ENCODE results near the gene UPK2.
"Not testable (repeated sequence)": the region's sequence is repeated elsewhere in the genome, so short reads cannot be mapped to it uniquely, and the experiment has no call there.

UPK2 gene

DNA sequence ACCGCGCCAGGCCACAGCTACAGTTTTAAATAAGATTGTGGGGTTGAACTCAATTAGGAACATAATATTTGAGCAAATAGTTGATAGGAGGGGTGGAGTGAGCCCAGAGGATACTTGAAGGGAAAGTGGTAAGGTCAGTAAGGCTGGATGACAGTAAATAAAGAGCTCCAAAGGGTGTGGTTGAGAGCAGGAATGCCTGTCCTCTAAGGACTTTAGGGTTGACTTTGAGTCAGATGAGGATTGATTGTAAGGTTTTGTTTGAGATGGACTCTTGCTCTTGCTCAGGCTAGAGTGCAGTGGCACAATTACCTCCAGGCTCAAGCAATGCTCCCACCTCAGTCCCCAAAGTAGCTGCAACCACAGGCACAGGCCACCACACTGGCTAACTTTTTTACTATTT is 17.9 kb downstream of the UPK2 start:
- Histone ChIP-seq H3K27me3 (ENCODE audit: insufficient read depth, low read length) (peaks cover 7% of the 10 kb centered on the region), H3K4me3 (ENCODE audit: low read length) (no peak overlapping the region), H3K4me1 (ENCODE audit: insufficient read depth, low read length) (peaks cover under 1% of the 10 kb centered on the region), H3K9me3 (ENCODE audit: low read length) (no peaks in the 10 kb centered on the region), H2AFZ (ENCODE audit: low read depth, low read length) (no peak overlapping the region), H3K36me3 (ENCODE audit: insufficient read depth, low read length) (no peaks in the 10 kb centered on the region)

DNA sequence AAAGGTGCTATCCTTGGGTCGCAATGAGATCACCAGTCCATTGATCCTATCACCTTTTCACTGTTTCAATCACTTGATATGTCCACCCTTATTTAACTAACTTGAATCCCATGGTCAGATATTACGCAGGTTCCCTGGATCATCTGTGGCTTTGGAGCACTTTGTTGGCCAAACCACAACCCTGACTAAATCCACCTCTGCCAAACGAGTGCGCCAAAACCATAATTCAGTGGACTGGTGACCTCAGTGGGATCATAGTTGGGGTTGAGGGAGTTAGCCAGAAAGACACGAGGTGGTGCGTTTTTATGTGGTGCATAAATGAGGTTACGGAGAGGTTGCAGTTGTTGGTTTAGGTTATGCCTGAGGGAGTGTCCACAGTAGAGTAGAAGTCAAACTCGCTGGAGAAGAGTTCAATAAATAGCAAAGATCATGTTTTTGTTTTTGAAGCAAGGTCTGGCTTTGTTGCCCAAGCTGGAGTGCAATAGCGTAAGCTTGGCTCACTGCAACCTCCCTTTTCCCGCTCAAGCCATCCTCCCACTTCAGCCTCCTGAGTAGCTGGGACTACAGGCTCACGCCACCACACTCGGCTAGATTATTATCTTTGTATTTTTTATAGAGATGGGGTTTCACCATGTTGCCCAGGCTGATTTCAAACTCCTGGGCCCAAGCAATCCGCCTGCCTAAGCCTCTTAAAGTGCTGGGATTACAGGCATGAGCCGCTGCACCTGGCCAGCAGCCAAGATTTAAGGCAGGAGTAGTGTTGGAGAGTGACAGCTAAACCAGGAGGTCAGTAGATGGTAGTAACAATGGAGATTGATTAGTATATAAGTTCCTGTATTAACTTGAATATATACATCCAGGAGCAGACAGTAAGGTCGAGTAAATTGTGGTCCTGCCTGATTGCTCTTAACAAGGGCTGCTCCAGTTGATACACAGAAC is 19.9 kb downstream of the UPK2 start:
- Histone ChIP-seq H3K4me1 (ENCODE audit: insufficient read depth, low read length) (peaks cover 11% of the 10 kb centered on the region), H3K36me3 (ENCODE audit: insufficient read depth, low read length) (no peaks in the 10 kb centered on the region), H3K9me3 (ENCODE audit: low read length) (no peaks in the 10 kb centered on the region), H3K27me3 (ENCODE audit: insufficient read depth, low read length) (peaks cover 17% of the 10 kb centered on the region), H2AFZ (ENCODE audit: low read depth, low read length) (no peak overlapping the region), H3K4me3 (ENCODE audit: low read length) (no peak overlapping the region)

DNA sequence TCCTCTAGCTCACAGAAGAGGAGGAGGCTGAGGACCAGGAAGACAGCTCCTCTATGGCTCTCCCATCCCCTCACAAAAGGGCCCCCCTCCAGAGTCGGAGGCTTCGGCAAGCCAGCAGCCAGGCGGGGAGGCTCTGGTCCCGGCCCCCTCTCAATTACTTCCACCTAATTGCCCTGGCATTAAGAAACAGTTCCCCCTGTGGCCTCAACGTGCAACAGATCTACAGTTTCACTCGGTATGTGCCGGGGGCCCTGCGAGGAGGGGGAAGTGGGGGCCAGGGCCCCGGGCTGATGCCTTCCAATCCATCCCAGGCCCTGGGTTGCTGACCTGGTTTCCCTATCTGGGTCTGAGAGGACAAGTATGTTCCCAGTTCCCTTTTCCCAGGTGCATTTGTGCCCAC is 23.3 kb downstream of the UPK2 start:
- no peaks in the 10 kb centered on the region for H3K36me3 ChIP-seq (ENCODE audit: insufficient read depth, low read length)
- H3K27me3 ChIP-seq (ENCODE audit: insufficient read depth, low read length): peaks cover 17% of the 10 kb centered on the region
- peaks cover 11% of the 10 kb centered on the region for H3K4me1 ChIP-seq (ENCODE audit: insufficient read depth, low read length)
- H3K9me3 ChIP-seq (ENCODE audit: low read length): no peaks in the 10 kb centered on the region
- no peak overlapping the region for H3K4me3 ChIP-seq (ENCODE audit: low read length)
- H2AFZ ChIP-seq (ENCODE audit: low read depth, low read length): no peak overlapping the region

DNA sequence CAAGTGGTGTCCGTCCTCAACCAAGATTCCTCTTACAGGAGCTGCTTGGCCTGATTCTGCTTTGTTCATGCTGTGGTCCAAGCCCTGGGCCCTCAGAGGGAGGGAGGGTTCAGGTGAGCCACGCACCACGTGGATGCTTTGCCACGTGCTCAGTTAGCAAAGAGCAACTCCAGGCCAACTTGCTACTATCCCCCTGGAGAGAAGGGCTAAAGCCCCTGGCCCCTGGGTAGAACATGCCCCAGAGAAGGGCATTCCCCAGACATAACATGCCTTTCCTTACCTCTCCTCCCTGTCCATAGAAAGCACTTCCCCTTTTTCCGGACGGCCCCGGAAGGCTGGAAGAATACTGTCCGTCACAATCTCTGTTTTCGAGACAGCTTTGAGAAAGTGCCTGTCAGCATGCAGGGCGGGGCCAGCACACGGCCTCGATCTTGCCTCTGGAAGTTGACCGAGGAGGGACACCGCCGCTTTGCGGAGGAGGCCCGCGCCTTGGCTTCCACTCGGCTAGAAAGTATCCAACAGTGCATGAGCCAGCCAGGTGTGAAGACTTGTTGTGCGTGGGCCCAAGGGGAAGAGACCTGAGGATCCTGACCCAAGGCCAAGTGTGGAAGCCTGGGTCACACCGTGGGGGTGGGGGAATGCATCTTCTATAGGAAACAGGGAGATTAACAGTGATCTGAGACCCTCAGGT is 24.2 kb downstream of the UPK2 start:
- Histone ChIP-seq H3K4me3 (ENCODE audit: low read length) (no peak overlapping the region), H3K9me3 (ENCODE audit: low read length) (no peaks in the 10 kb centered on the region), H3K27me3 (ENCODE audit: insufficient read depth, low read length) (peaks cover 17% of the 10 kb centered on the region), H2AFZ (ENCODE audit: low read depth, low read length) (no peak overlapping the region), H3K4me1 (ENCODE audit: insufficient read depth, low read length) (peaks cover 11% of the 10 kb centered on the region), H3K36me3 (ENCODE audit: insufficient read depth, low read length) (no peaks in the 10 kb centered on the region)

DNA sequence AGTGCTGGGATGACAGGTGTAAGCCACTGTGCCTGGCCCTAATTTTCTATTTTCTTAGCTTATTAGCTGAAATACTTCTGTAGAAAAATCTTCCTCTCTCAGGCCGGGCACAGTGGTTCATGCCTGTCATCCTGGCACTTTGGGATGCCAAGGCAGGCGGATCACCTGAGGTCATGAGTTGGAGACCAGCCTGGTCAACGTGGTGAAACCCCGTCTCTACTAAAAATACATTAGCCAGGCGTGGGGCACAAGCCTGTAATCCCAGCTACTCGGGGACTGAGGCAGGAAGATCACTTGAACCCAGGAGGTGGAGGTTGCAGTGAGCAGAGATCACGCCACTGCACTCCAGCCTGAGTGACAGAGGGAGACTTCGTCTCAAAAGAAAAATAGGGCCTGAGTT is 28.2 kb downstream of the UPK2 start:
- not testable (repeated sequence) for H3K9me3 ChIP-seq (ENCODE audit: low read length); H3K36me3 ChIP-seq (ENCODE audit: insufficient read depth, low read length); H2AFZ ChIP-seq (ENCODE audit: low read depth, low read length); H3K27me3 ChIP-seq (ENCODE audit: insufficient read depth, low read length); H3K4me1 ChIP-seq (ENCODE audit: insufficient read depth, low read length); H3K4me3 ChIP-seq (ENCODE audit: low read length)

DNA sequence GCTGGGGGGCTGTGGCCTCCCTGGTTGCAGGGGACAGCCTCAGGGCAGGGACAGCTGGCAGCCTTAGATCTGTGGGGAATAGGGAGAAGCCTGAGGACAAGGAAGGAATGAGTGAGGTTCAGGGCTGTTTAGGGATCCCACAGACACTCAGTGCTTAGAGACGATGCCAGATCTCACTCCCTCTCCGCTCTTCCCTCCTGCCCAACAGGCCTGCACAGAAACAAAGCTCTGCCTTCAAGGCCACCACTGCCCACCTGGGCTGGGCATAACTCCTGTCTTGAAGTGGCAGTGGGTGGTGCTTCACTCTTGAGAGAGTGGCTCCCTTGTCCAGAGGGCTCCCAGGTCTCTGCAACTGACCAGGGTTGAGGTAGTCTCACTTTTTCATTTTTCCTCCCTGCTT is 28.7 kb downstream of the UPK2 start:
- Histone ChIP-seq H3K9me3 (ENCODE audit: low read length) (no peaks in the 10 kb centered on the region), H3K4me1 (ENCODE audit: insufficient read depth, low read length) (peaks cover 3% of the 10 kb centered on the region), H2AFZ (ENCODE audit: low read depth, low read length) (no peak overlapping the region), H3K27me3 (ENCODE audit: insufficient read depth, low read length) (peaks cover 5% of the 10 kb centered on the region), H3K36me3 (ENCODE audit: insufficient read depth, low read length) (no peaks in the 10 kb centered on the region), H3K4me3 (ENCODE audit: low read length) (no peak overlapping the region)

DNA sequence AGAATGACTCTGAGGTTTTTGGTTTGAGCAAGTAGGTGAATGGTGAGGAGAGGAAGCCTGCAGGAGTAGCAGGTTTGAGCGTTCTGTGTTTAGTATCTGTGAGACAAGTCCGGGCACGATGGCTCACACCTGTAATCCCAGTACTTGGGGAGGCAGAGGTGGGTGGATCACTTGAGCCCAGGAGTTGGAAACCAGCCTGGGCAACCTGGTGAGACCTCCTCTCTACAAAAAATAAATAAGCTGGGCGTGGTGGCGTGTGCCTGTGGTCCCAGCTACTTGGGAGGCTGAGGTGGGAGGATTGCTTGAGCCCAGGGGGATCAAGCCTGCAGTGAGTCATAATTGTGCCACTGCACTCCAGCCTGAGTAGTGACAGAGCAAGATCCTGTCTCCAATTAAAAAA is 32.2 kb downstream of the UPK2 start:
- Histone ChIP-seq H3K4me1 (ENCODE audit: insufficient read depth, low read length) (no peaks in the 10 kb centered on the region), H3K36me3 (ENCODE audit: insufficient read depth, low read length) (no peaks in the 10 kb centered on the region), H3K27me3 (ENCODE audit: insufficient read depth, low read length) (no peaks in the 10 kb centered on the region), H3K9me3 (ENCODE audit: low read length) (no peaks in the 10 kb centered on the region), H2AFZ (ENCODE audit: low read depth, low read length) (no peak overlapping the region), H3K4me3 (ENCODE audit: low read length) (no peak overlapping the region)

DNA sequence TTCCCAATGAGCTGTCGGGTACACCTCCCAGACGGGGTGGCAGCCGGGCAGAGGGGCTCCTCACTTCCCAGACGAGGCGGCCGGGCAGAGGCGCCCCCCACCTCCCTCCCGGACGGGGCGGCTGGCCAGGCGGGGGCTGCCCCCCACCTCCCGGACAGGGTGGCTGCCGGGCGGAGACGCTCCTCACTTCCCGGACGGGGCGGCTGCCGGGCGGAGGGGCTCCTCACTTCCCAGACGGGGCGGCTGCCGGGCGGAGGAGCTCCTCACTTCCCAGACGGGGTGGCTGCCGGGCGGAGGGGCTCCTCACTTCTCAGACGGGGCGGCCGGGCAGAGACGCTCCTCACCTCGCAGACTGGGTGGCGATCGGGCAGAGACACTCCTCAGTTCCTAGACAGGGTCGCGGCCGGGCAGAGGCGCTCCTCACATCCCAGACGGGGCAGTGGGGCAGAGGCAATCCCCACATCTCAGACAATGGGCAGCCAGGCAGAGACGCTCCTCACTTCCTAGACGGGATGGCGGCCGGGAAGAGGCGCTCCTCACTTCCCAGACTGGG is 35.5 kb downstream of the UPK2 start:
- not testable (repeated sequence) for H2AFZ ChIP-seq (ENCODE audit: low read depth, low read length); H3K9me3 ChIP-seq (ENCODE audit: low read length); H3K4me3 ChIP-seq (ENCODE audit: low read length); H3K36me3 ChIP-seq (ENCODE audit: insufficient read depth, low read length); H3K27me3 ChIP-seq (ENCODE audit: insufficient read depth, low read length); H3K4me1 ChIP-seq (ENCODE audit: insufficient read depth, low read length)

DNA sequence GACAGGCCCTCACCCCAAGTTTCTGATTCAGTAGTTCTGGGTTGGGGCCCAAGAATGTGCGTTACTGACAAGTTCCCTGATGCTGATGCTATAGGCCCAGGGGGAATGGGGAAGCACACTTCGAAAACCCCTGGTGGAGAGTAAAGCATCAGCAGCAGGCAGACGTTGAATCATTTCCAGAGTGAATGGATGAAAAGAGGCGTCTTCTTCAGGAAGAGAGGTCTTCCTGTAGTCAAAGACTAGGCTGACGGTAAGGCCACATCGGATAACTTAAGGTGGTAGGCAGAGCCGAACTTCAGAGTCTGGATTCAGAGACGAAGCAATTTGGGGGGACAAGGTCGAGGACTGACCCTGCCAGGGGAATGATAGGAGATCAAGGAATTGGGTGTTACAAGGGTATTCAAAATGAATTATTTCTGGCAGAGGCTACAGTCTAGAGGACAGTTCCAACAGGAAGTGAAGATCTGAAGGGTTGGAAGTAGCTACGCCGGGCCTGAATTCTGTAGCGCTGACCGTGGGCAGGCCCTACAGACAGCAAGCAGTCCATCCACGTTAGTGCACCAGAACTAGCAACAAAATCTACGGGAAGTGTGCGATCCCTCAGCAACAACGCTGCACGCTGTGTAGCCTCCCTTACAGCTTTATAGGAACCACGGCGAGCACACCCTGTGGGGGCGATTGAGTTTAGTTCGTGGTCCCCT is 41.0 kb downstream of the UPK2 start:
- no peaks in the 10 kb centered on the region for H3K27me3 ChIP-seq (ENCODE audit: insufficient read depth, low read length)
- H2AFZ ChIP-seq (ENCODE audit: low read depth, low read length): peak overlapping the region; percentile 38
- H3K36me3 ChIP-seq (ENCODE audit: insufficient read depth, low read length): peaks cover 11% of the 10 kb centered on the region
- no peaks in the 10 kb centered on the region for H3K9me3 ChIP-seq (ENCODE audit: low read length)
- H3K4me3 ChIP-seq (ENCODE audit: low read length): peak overlapping the region; percentile 81
- peaks cover 17% of the 10 kb centered on the region for H3K4me1 ChIP-seq (ENCODE audit: insufficient read depth, low read length)

DNA sequence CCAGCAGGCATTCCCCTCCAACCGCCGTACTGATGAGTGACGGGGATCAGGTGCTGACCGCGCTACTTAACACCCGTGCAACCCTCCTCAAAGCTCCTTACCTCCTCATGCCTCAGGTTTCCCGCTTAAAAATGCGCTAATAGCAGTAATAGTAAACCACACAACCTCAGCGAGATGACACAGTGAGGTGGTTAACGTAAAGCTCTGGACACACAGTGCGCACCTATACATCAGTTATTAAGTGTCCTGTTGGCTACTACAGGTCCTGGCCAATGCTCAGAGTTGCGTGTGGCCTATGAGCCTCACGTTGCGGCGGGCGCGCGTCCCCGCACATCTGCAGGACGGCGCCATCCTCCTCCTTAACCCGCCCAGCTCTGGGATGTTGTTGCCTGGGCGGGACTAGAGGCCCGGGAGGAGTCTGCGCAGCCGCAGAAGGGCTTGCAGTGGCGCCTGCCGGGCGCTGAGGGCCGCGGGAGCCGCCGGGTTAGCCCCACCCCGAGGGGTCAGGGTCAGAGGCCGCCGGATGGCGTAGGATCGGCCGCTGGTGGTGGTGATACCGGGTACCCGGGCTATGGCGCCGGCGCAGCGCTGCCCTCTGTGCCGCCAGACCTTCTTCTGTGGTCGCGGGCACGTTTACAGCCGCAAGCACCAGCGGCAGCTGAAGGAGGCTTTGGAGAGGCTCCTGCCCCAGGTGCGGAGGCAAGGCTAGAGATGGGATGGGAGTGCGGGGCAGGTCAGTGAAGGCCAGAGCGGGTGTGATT is 41.7 kb downstream of the UPK2 start, which contains the start of gene CENATAC:
Gene CENATAC (plus strand): TSS at position 512 of the 761 bp plus-strand sequence. CDS start 60 bp downstream, at position 572.
- Histone ChIP-seq H3K9me3 (ENCODE audit: low read length) (no peaks in the 10 kb centered on the region), H3K27me3 (ENCODE audit: insufficient read depth, low read length) (no peaks in the 10 kb centered on the region), H3K4me3 (ENCODE audit: low read length) (peak within 1 kb of the TSS; percentile 81), H2AFZ (ENCODE audit: low read depth, low read length) (peak within 1 kb of the TSS; percentile 48), H3K4me1 (ENCODE audit: insufficient read depth, low read length) (peaks cover 17% of the 10 kb centered on the region), H3K36me3 (ENCODE audit: insufficient read depth, low read length) (peaks cover 12% of the 10 kb centered on the region)

DNA sequence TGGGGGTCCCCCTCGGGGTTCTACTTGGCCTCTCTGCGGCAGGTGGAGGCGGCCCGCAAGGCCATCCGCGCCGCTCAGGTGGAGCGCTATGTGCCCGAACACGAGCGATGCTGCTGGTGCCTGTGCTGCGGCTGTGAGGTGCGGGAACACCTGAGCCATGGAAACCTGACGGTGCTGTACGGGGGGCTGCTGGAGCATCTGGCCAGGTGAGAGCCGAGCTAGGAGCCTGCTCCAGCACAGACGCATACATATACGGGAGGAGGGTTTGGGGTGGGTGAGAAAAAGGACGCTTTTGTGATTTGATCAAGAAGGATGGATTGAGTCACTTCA is 42.3 kb downstream of the UPK2 start:
- Histone ChIP-seq H3K4me1 (ENCODE audit: insufficient read depth, low read length) (peaks cover 17% of the 10 kb centered on the region), H2AFZ (ENCODE audit: low read depth, low read length) (peak overlapping the region; percentile 48), H3K36me3 (ENCODE audit: insufficient read depth, low read length) (peaks cover 12% of the 10 kb centered on the region), H3K9me3 (ENCODE audit: low read length) (no peaks in the 10 kb centered on the region), H3K27me3 (ENCODE audit: insufficient read depth, low read length) (no peaks in the 10 kb centered on the region), H3K4me3 (ENCODE audit: low read length) (peak overlapping the region; percentile 81)

DNA sequence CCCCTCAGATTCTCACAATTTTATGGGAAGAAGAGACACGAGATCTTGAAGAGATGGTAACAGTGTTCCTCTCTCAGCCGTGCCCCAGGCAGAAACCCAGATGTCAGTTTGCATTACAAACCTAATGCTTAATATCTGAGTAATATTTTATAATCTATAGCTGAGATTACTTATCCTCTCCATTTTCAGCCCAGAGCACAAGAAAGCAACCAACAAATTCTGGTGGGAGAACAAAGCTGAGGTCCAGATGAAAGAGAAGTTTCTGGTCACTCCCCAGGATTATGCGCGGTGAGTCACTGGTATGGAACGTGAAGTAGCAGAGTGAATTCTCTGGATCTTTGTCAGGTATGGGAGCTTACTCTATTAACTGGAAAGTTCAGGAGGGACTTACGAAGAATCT is 42.7 kb downstream of the UPK2 start:
- Histone ChIP-seq H3K4me3 (ENCODE audit: low read length) (peak overlapping the region; percentile 81), H3K9me3 (ENCODE audit: low read length) (no peaks in the 10 kb centered on the region), H3K27me3 (ENCODE audit: insufficient read depth, low read length) (no peaks in the 10 kb centered on the region), H2AFZ (ENCODE audit: low read depth, low read length) (no peak overlapping the region), H3K36me3 (ENCODE audit: insufficient read depth, low read length) (peaks cover 12% of the 10 kb centered on the region), H3K4me1 (ENCODE audit: insufficient read depth, low read length) (peaks cover 17% of the 10 kb centered on the region)
